NCI-H82 treated with DMSO at 0.1 percent for 48 hours (cell line): Measurements from ENCODE around the gene TRA2A.
"Not testable (repeated sequence)": the region's sequence is repeated elsewhere in the genome, so short reads cannot be mapped to it uniquely, and the experiment has no call there.

Experiments used
- DNase-seq: peaks from one replicate; lab custom pipeline; 2025; ENCODE audit not compliant: unreplicated experiment; lab: John Stamatoyannopoulos, UW

Gene TRA2A

GRCh38 chr7:23531794-23532489 is at the start of gene TRA2A:
TSS of gene TRA2A (minus strand) at chr7:23531981. CDS start at chr7:23531824, 157 bp downstream.
- peak; percentile 77 for DNase-seq

GRCh38 chr7:23570592-23571200 is 38.9 kb upstream of the TRA2A start:
- peak; percentile 53 for DNase-seq

- no peak for DNase-seq
Observed at GRCh38 chr7:23558303-23558702, 26.5 kb upstream of the TRA2A start.

GRCh38 chr7:23547662-23548061 is 15.9 kb upstream of the TRA2A start:
- DNase-seq, result no peak

GRCh38 chr7:23546897-23547572 is 15.3 kb upstream of the TRA2A start:
- DNase-seq, result peak; percentile 58

- no peak for DNase-seq
Observed at GRCh38 chr7:23545493-23545892, 13.7 kb upstream of the TRA2A start.

- DNase-seq, result peak; percentile 23
Observed at GRCh38 chr7:23544913-23545354, 13.2 kb upstream of the TRA2A start.

GRCh38 chr7:23542752-23543151 is 11.0 kb upstream of the TRA2A start:
- no peak for DNase-seq

GRCh38 chr7:23539494-23539907 is 7.7 kb upstream of the TRA2A start:
- DNase-seq, result no peak

GRCh38 chr7:23538301-23538700 is 6.5 kb upstream of the TRA2A start:
- DNase-seq, result no peak

GRCh38 chr7:23533238-23533604 is 1.4 kb upstream of the TRA2A start:
- no peak for DNase-seq

- no peak for DNase-seq
Observed at GRCh38 chr7:23532490-23533237, 883 bp upstream of the TRA2A start.

GRCh38 chr7:23531050-23531793 is 559 bp downstream of the TRA2A start:
- peak; percentile 10 for DNase-seq

- no peak for DNase-seq
Observed at GRCh38 chr7:23530405-23530804, 1.4 kb downstream of the TRA2A start.

- DNase-seq, result no peak
Observed at GRCh38 chr7:23529262-23529859, 2.4 kb downstream of the TRA2A start.

- DNase-seq, result not testable (repeated sequence)
Observed at GRCh38 chr7:23525611-23526010, 6.2 kb downstream of the TRA2A start.

GRCh38 chr7:23524473-23524872 is 7.3 kb downstream of the TRA2A start:
- no peak for DNase-seq

GRCh38 chr7:23523486-23524075 is 8.2 kb downstream of the TRA2A start:
- DNase-seq, result no peak

GRCh38 chr7:23520582-23520981 is 11.2 kb downstream of the TRA2A start:
- DNase-seq, result no peak

GRCh38 chr7:23514755-23515154 is 17.0 kb downstream of the TRA2A start:
- no peak for DNase-seq
